ENCODE data around the gene PIAS1.

The PIAS1 gene

DNA sequence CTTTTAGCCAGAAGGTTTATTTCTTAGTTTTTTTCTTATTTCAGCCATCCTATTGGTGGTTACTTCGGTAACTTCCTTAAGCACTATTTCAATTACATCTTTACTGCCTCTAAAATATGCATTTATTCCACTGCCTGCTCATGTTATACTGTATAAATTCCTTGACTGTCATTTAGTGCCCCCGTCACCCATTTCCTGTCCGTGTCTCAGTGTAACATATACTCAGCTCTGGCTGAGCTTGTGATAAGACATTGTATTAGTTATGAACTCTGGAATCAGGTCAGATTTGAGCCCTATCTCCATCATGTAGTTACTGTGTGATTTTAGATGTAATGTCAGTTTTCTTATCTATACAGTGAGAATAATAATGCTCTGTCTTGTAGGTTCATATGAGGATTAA is 24.2 kb downstream of the PIAS1 start:
- peaks cover 6% of the 10 kb centered on the region for H3K4me1 ChIP-seq (ENCODE audit: low read depth, poor library complexity, severe bottlenecking)
- H3K36me3 ChIP-seq (ENCODE audit: insufficient read depth): no peaks in the 10 kb centered on the region; the same call in 1 of the 2 replicates
- TF ChIP-seq, protein P1, sequence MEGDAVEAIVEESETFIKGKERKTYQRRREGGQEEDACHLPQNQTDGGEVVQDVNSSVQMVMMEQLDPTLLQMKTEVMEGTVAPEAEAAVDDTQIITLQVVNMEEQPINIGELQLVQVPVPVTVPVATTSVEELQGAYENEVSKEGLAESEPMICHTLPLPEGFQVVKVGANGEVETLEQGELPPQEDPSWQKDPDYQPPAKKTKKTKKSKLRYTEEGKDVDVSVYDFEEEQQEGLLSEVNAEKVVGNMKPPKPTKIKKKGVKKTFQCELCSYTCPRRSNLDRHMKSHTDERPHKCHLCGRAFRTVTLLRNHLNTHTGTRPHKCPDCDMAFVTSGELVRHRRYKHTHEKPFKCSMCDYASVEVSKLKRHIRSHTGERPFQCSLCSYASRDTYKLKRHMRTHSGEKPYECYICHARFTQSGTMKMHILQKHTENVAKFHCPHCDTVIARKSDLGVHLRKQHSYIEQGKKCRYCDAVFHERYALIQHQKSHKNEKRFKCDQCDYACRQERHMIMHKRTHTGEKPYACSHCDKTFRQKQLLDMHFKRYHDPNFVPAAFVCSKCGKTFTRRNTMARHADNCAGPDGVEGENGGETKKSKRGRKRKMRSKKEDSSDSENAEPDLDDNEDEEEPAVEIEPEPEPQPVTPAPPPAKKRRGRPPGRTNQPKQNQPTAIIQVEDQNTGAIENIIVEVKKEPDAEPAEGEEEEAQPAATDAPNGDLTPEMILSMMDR (conservative IDR thresholded peaks at IDR 0.05; ENCODE audit: low read depth, low read length): no peak
- no peak overlapping the region for H3K4me2 ChIP-seq
- H3K27ac ChIP-seq: no peak overlapping the region
- no peaks in the 10 kb centered on the region; the same call in 1 of the 2 replicates for H4K20me1 ChIP-seq (ENCODE audit: insufficient read depth)
- peaks cover 93% of the 10 kb centered on the region for H3K79me2 ChIP-seq (ENCODE audit: insufficient read depth, low read depth)
- no peak overlapping the region for H3K4me3 ChIP-seq (IDR thresholded peaks at IDR 0.05; ENCODE audit: insufficient read depth, low read depth, low read length)
- no peak overlapping the region for H3K9ac ChIP-seq
- no peaks in the 10 kb centered on the region for H3K27me3 ChIP-seq (ENCODE audit: insufficient read depth, low read depth)
- H2AFZ ChIP-seq (ENCODE audit: low read depth): no peak overlapping the region

- H3K79me2 ChIP-seq (ENCODE audit: insufficient read depth, low read depth): peaks cover 87% of the 10 kb centered on the region
Observed at GRCh38 chr15:68080334-68080733, 26.2 kb downstream of the PIAS1 start.

GRCh38 chr15:68080783-68081182 is 26.7 kb downstream of the PIAS1 start:
- Histone ChIP-seq H3K4me1 (ENCODE audit: low read depth, poor library complexity, severe bottlenecking) (peaks cover 6% of the 10 kb centered on the region), H4K20me1 (ENCODE audit: insufficient read depth) (no peaks in the 10 kb centered on the region; the same call in 1 of the 2 replicates)

More at GRCh38 chr15:68080334-68080733, 26.2 kb downstream of the PIAS1 start:
- H3K4me1 ChIP-seq (ENCODE audit: low read depth, poor library complexity, severe bottlenecking): peaks cover 6% of the 10 kb centered on the region
- no peaks in the 10 kb centered on the region for H3K27me3 ChIP-seq (ENCODE audit: insufficient read depth, low read depth)
- no peak overlapping the region for H3K27ac ChIP-seq
- H2AFZ ChIP-seq (ENCODE audit: low read depth): no peak overlapping the region
- no peaks in the 10 kb centered on the region for H3K36me3 ChIP-seq (ENCODE audit: insufficient read depth)
- H3K9ac ChIP-seq: no peak overlapping the region
- no peak overlapping the region for H3K4me3 ChIP-seq (IDR thresholded peaks at IDR 0.05; ENCODE audit: insufficient read depth, low read depth, low read length)
- no peaks in the 10 kb centered on the region; the same call in 1 of the 2 replicates for H4K20me1 ChIP-seq (ENCODE audit: insufficient read depth)
- TF ChIP-seq, protein P1 (conservative IDR thresholded peaks at IDR 0.05; ENCODE audit: low read depth, low read length): no peak
- H3K4me2 ChIP-seq: no peak overlapping the region

GRCh38 chr15:68081869-68082505 is 27.9 kb downstream of the PIAS1 start:
- no peaks in the 10 kb centered on the region for H3K27me3 ChIP-seq (ENCODE audit: insufficient read depth, low read depth)
- TF ChIP-seq, protein P1 (conservative IDR thresholded peaks at IDR 0.05; ENCODE audit: low read depth, low read length): no peak
- no peaks in the 10 kb centered on the region for H3K36me3 ChIP-seq (ENCODE audit: insufficient read depth)
- H2AFZ ChIP-seq (ENCODE audit: low read depth): no peak overlapping the region
- no peaks in the 10 kb centered on the region for H4K20me1 ChIP-seq (ENCODE audit: insufficient read depth)
- no peak overlapping the region for H3K27ac ChIP-seq
- peaks cover 82% of the 10 kb centered on the region for H3K79me2 ChIP-seq (ENCODE audit: insufficient read depth, low read depth)
- H3K4me1 ChIP-seq (ENCODE audit: low read depth, poor library complexity, severe bottlenecking): peaks cover 6% of the 10 kb centered on the region
- H3K4me2 ChIP-seq: no peak overlapping the region
- H3K4me3 ChIP-seq (IDR thresholded peaks at IDR 0.05; ENCODE audit: insufficient read depth, low read depth, low read length): no peak overlapping the region
- no peak overlapping the region for H3K9ac ChIP-seq

More at GRCh38 chr15:68080783-68081182, 26.7 kb downstream of the PIAS1 start:
- Histone ChIP-seq H3K27ac (no peak overlapping the region), H3K36me3 (ENCODE audit: insufficient read depth) (no peaks in the 10 kb centered on the region), H3K27me3 (ENCODE audit: insufficient read depth, low read depth) (no peaks in the 10 kb centered on the region), H3K79me2 (ENCODE audit: insufficient read depth, low read depth) (peaks cover 85% of the 10 kb centered on the region), H3K4me2 (no peak overlapping the region), H2AFZ (ENCODE audit: low read depth) (no peak overlapping the region), H3K9ac (no peak overlapping the region), H3K4me3 (IDR thresholded peaks at IDR 0.05; ENCODE audit: insufficient read depth, low read depth, low read length) (no peak overlapping the region)
- TF ChIP-seq, protein P1 (conservative IDR thresholded peaks at IDR 0.05; ENCODE audit: low read depth, low read length): no peak
